Measurements from ENCODE around the gene TRIM25.
"Not testable (repeated sequence)": the region's sequence is repeated elsewhere in the genome, so short reads cannot be mapped to it uniquely, and the experiment has no call there.

Gene TRIM25

GRCh38 chr17:56945938-56946505, 32.2 kb upstream of the TRIM25 start:
- no peak for TF ChIP-seq CTCF (conservative IDR thresholded peaks at IDR 0.05; ENCODE audit: low read depth, low read length)
- DNase-seq (ENCODE audit: low read depth): no peak
- H3K4me3 ChIP-seq (ENCODE audit: low read depth, low read length): no peak overlapping the region

- H3K4me3 ChIP-seq (ENCODE audit: low read depth, low read length): no peak overlapping the region
- DNase-seq (ENCODE audit: low read depth): no peak
- no peak for TF ChIP-seq CTCF (conservative IDR thresholded peaks at IDR 0.05; ENCODE audit: low read depth, low read length)
These were observed 29.8 kb upstream of the TRIM25 start for GRCh38 chr17:56943505-56944125.

GRCh38 chr17:56939869-56940484, 26.1 kb upstream of the TRIM25 start:
- DNase-seq (ENCODE audit: low read depth): peak; percentile 72
- no peak overlapping the region for H3K4me3 ChIP-seq (ENCODE audit: low read depth, low read length)

GRCh38 chr17:56938206-56938605, 24.4 kb upstream of the TRIM25 start:
- DNase-seq (ENCODE audit: low read depth): peak; percentile 17
- not testable (repeated sequence) for H3K4me3 ChIP-seq (ENCODE audit: low read depth, low read length)

More at GRCh38 chr17:56939869-56940484, 26.1 kb upstream of the TRIM25 start:
- peak; percentile 67 for TF ChIP-seq CTCF (conservative IDR thresholded peaks at IDR 0.05; ENCODE audit: low read depth, low read length)

- H3K4me3 ChIP-seq (ENCODE audit: low read depth, low read length): no peak overlapping the region
- no peak for TF ChIP-seq CTCF (conservative IDR thresholded peaks at IDR 0.05; ENCODE audit: low read depth, low read length)
- DNase-seq (ENCODE audit: low read depth): no peak
These were observed 23.8 kb upstream of the TRIM25 start for GRCh38 chr17:56937687-56938086.

GRCh38 chr17:56936697-56937322, 23.0 kb upstream of the TRIM25 start:
- DNase-seq (ENCODE audit: low read depth): no peak
- no peak for TF ChIP-seq CTCF (conservative IDR thresholded peaks at IDR 0.05; ENCODE audit: low read depth, low read length)

GRCh38 chr17:56935461-56935860, 21.6 kb upstream of the TRIM25 start:
- H3K4me3 ChIP-seq (ENCODE audit: low read depth, low read length): no peak overlapping the region
- no peak for TF ChIP-seq CTCF (conservative IDR thresholded peaks at IDR 0.05; ENCODE audit: low read depth, low read length)
- DNase-seq (ENCODE audit: low read depth): no peak

More at GRCh38 chr17:56936697-56937322, 23.0 kb upstream of the TRIM25 start:
- no peak overlapping the region for H3K4me3 ChIP-seq (ENCODE audit: low read depth, low read length)

All from choroid plexus epithelial cell (primary cell).